HG03280 (cell line): ENCODE results near the gene ATP6V1G2.
"Not testable (repeated sequence)": the region's sequence is repeated elsewhere in the genome, so short reads cannot be mapped to it uniquely, and the experiment has no call there.

Experiments used
- ATAC-seq: cut with Tn5 transposase; IDR thresholded peaks from one replicate; pipeline ENCODE4 v1.9.1; 2021; ENCODE audit warnings: mild to moderate bottlenecking, moderate library complexity; ENCODE audit not compliant: unreplicated experiment

Gene ATP6V1G2

GRCh38 chr6:31546339-31546957 is at the start of gene ATP6V1G2:
Gene ATP6V1G2, minus strand, starts transcription at chr6:31546608. Its CDS starts 49 bp downstream, at chr6:31546559.
- peak; percentile 49 for ATAC-seq

- ATAC-seq = no peak
Observed at GRCh38 chr6:31592396-31592771, 46.0 kb upstream of the ATP6V1G2 start.

GRCh38 chr6:31590691-31591090 is 44.3 kb upstream of the ATP6V1G2 start:
- ATAC-seq = not testable (repeated sequence)

GRCh38 chr6:31588871-31589650 is 42.7 kb upstream of the ATP6V1G2 start:
- ATAC-seq = no peak

GRCh38 chr6:31587791-31588777 is 41.7 kb upstream of the ATP6V1G2 start:
- ATAC-seq = no peak

- ATAC-seq = no peak
Observed at GRCh38 chr6:31586599-31587281, 40.3 kb upstream of the ATP6V1G2 start.

- no peak for ATAC-seq
Observed at GRCh38 chr6:31586008-31586407, 39.6 kb upstream of the ATP6V1G2 start, which contains the start of gene LST1. Gene LST1, plus strand, starts transcription at chr6:31586277. Its CDS starts 1,023 bp downstream, at chr6:31587300.

- no peak for ATAC-seq
Observed at GRCh38 chr6:31585491-31585890, 39.1 kb upstream of the ATP6V1G2 start.

- no peak for ATAC-seq
Observed at GRCh38 chr6:31582230-31582643, 35.8 kb upstream of the ATP6V1G2 start, which contains the start of gene LTB. Gene LTB, minus strand, starts transcription at chr6:31582424. Its CDS starts 7 bp downstream, at chr6:31582417.

GRCh38 chr6:31581434-31582229 is 35.2 kb upstream of the ATP6V1G2 start:
- no peak for ATAC-seq

GRCh38 chr6:31580807-31581433 is 34.5 kb upstream of the ATP6V1G2 start:
- ATAC-seq = peak; percentile 66

- ATAC-seq = no peak
Observed at GRCh38 chr6:31580438-31580740, 34.0 kb upstream of the ATP6V1G2 start.

GRCh38 chr6:31579546-31580437 is 33.4 kb upstream of the ATP6V1G2 start:
- ATAC-seq = no peak

GRCh38 chr6:31579119-31579505 is 32.7 kb upstream of the ATP6V1G2 start:
- no peak for ATAC-seq

- no peak for ATAC-seq
Observed at GRCh38 chr6:31578184-31579118, 32.0 kb upstream of the ATP6V1G2 start.

- ATAC-seq = no peak
Observed at GRCh38 chr6:31577579-31577966, 31.2 kb upstream of the ATP6V1G2 start.

- ATAC-seq = no peak
Observed at GRCh38 chr6:31576897-31577578, 30.6 kb upstream of the ATP6V1G2 start.
